ENCODE data around the gene NR6A1. TPM values are rescaled to one million over a fixed set of nuclear protein-coding genes. Genes with fewer than 3 reads are reported as not detected.

Gene NR6A1
- total RNA-seq, 1 donor from 2014 or later = 0.53 TPM

DNA sequence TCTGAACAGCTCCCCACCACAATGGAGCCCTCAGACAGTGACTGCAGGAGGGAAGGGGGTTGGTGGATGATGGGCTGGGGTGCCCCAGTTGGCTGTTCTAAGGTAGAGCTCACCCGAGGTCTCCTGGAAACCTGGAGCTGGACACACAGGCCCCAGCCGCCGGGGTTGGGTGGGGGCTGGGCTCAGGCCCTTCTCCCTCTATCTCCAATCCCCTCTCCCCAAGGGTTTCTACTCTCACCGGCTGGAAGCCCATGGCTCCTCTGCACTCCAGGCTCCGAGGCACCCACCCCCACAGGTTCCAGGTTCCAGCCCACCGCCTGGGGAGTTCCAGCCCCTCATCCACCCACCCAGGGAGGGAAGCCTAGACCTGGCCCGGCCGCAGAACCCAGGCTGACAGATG lies 264.7 kb downstream of the NR6A1 start:
- Histone ChIP-seq H3K9me3 (no peaks in the 10 kb centered on the region), H3K27me3 (peaks cover 13% of the 10 kb centered on the region), H3K4me3 (peak overlapping the region in 1 of 2 donors; percentile 39), H3K36me3 (no peaks in the 10 kb centered on the region), H3K27ac (no peak overlapping the region), H3K4me1 (peaks cover 0 to 6% of the 10 kb centered on the region in 2 donors)
- no peak for DNase-seq (ENCODE audit: low spot score in 2 of 2)
- TF ChIP-seq, protein P1, sequence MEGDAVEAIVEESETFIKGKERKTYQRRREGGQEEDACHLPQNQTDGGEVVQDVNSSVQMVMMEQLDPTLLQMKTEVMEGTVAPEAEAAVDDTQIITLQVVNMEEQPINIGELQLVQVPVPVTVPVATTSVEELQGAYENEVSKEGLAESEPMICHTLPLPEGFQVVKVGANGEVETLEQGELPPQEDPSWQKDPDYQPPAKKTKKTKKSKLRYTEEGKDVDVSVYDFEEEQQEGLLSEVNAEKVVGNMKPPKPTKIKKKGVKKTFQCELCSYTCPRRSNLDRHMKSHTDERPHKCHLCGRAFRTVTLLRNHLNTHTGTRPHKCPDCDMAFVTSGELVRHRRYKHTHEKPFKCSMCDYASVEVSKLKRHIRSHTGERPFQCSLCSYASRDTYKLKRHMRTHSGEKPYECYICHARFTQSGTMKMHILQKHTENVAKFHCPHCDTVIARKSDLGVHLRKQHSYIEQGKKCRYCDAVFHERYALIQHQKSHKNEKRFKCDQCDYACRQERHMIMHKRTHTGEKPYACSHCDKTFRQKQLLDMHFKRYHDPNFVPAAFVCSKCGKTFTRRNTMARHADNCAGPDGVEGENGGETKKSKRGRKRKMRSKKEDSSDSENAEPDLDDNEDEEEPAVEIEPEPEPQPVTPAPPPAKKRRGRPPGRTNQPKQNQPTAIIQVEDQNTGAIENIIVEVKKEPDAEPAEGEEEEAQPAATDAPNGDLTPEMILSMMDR (IDR thresholded peaks at IDR 0.05) = no peak
- intact Hi-C loops (cut with DNase I) = loop anchor here (10.0 kb wide), 1 partner anchor 308 kb away; no protein-coding TSS in a partner anchor

- no peaks in the 10 kb centered on the region for H3K36me3 ChIP-seq
- DNase-seq (ENCODE audit: low spot score in 2 of 2) = no peak
- peaks cover 13% of the 10 kb centered on the region for H3K27me3 ChIP-seq
- TF ChIP-seq, protein P1 (IDR thresholded peaks at IDR 0.05) = no peak
- intact Hi-C loops (cut with DNase I) = loop anchor here (10.0 kb wide), 1 partner anchor 309 kb away; no protein-coding TSS in a partner anchor
- H3K9me3 ChIP-seq = no peaks in the 10 kb centered on the region
- H3K4me3 ChIP-seq = no peak overlapping the region
- H3K4me1 ChIP-seq = peaks cover 0 to 6% of the 10 kb centered on the region in 2 donors
- H3K27ac ChIP-seq = no peak overlapping the region
Measured at GRCh38 chr9:124505901-124506346, 265.2 kb downstream of the NR6A1 start.

DNA sequence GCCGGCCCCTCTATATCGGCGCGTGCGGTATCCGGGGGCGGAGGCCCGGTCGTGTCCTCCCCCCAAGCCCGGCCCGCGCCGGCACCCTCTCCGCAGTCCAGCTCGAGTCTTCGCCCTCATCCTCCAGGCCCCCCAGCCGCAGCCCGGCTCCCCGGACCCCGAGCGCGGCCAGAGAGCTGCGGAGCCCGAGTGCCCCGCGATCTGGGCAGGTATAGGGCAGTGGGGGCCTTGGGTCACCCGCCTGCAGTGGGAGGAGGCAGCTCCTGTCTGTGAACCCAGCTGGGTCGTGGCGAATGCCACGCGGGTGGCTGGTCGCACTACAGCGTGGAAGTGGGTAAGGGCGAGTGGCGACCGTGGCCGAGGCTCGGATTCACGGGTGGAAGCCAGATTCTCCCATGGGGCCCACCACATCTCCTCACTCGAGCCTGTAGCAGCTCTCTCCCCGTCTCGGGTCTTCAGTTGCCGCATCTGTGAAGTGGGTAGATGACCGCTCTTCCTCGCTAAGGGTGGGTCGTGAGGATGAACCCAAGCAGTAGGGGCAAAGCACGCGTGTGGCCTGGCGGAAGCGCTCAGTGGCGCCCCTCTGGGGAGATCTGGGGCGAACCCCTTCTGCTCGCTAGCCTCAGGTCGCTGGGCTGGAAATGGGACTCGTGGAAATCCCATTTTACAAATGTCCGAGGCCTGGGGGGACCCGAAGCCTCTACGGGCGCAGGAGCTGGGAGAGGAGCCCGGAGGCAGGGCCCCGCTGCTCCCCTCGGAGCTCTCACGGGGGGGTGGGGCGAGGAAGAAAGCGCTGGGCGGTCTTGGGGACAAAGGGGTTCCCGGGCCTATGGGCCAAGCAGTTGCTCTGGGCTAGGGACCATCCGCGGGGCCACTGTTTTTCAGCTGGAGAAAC lies 265.9 kb downstream of the NR6A1 start:
- no peak overlapping the region for H3K27ac ChIP-seq
- intact Hi-C loops (cut with DNase I) = loop anchor here (10.0 kb wide), 1 partner anchor 310 kb away; no protein-coding TSS in a partner anchor
- DNase-seq (ENCODE audit: low spot score in 2 of 2) = no peak
- H3K27me3 ChIP-seq = peaks cover 13% of the 10 kb centered on the region
- no peaks in the 10 kb centered on the region for H3K9me3 ChIP-seq
- peaks cover 0 to 6% of the 10 kb centered on the region in 2 donors for H3K4me1 ChIP-seq
- H3K36me3 ChIP-seq = no peaks in the 10 kb centered on the region
- H3K4me3 ChIP-seq = peak overlapping the region; percentile 19 to 42
- TF ChIP-seq, protein P1 (IDR thresholded peaks at IDR 0.05) = no peak

- intact Hi-C loops (cut with DNase I) = loop anchor here (10.0 kb wide), 1 partner anchor 310 kb away; no protein-coding TSS in a partner anchor
- Histone ChIP-seq H3K4me3 (peak overlapping the region; percentile 19 to 45), H3K36me3 (no peaks in the 10 kb centered on the region), H3K4me1 (peaks cover 0 to 6% of the 10 kb centered on the region in 2 donors), H3K9me3 (no peaks in the 10 kb centered on the region), H3K27ac (no peak overlapping the region), H3K27me3 (peaks cover 13% of the 10 kb centered on the region)
- DNase-seq (ENCODE audit: low spot score in 2 of 2) = no peak
- TF ChIP-seq, protein P1 (IDR thresholded peaks at IDR 0.05) = no peak
Measured at GRCh38 chr9:124504530-124505005, 266.5 kb downstream of the NR6A1 start.

DNA sequence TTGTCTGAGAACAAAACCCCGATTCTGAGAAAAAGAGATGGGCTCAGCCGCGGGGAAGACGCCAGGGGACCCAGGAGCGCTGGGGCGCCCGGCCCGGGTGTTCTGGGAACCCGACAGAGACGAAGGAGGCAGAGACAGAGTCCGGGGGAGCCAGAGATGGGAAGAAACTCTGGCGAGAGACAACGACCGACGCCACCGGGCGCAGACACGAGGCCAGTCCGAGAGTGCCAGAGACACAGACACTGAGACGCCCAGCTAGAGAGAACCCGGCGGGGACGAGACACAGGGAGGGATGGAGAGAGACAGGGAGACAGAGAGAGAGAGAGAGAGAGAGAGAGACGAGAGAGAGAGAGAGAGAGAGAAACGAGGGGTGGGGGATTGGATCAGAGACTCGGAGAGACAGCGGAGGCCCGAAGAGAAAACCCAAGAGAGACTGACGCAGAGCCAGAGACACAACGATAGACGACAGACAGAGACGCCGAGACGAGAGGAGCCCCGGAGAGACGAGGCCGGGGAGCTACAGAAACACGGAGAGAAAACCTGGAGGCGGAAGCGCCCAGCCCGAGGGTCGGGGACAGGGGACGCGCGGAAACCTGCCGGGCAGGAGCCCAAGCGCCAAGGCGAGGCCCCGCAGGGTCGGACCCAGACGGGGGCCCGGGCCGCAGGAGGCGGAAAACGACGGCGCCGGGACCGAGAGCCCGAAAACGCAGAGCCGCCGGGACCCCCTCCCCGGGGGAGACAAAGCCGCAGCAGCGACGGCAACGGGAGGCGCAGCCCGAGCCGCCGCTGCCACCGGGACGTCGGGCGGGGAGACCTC lies 267.2 kb downstream of the NR6A1 start:
- no peak for DNase-seq (ENCODE audit: low spot score in 2 of 2)

More for the DNA sequence above, 267.2 kb downstream of the NR6A1 start:
- TF ChIP-seq, protein P1 (IDR thresholded peaks at IDR 0.05) = no peak
- Histone ChIP-seq H3K4me3 (peak overlapping the region; percentile 18 to 45), H3K9me3 (no peaks in the 10 kb centered on the region), H3K4me1 (peaks cover 0 to 6% of the 10 kb centered on the region in 2 donors), H3K27me3 (peaks cover 13% of the 10 kb centered on the region), H3K36me3 (no peaks in the 10 kb centered on the region), H3K27ac (no peak overlapping the region)
- intact Hi-C loops (cut with DNase I) = loop anchor here (10.0 kb wide), 1 partner anchor 311 kb away; no protein-coding TSS in a partner anchor

Data from ascending aorta (tissue), 2 donors.